CD4-positive, CD25-positive, alpha-beta regulatory T cell (primary cell): Measurements from ENCODE around the gene DIRAS3. TPM values are rescaled to one million over a fixed set of nuclear protein-coding genes. Genes with fewer than 3 reads are reported as not detected.
"Not testable (repeated sequence)": the region's sequence is repeated elsewhere in the genome, so short reads cannot be mapped to it uniquely, and the experiment has no call there.

Experiments used
- ATAC-seq, 2 donors: fragments of 150-1000 bp; cut with Tn5 transposase; one replicate each; pipeline ENCODE4 v1.10.0; 2021; ENCODE audit warnings: low read depth in 2 of 2, moderate number of reproducible peaks in 2 of 2, moderate library complexity in 1 of 2
- DNase-seq, 3 donors: peaks; one replicate each; pipeline versions ENCODE4 v3.0.0 to v3.0.0-alpha.2; 2012 to 2022; ENCODE audit warnings: mixed read lengths in 1 of 3
- H3K27ac ChIP-seq: one replicate; pipeline ENCODE4 v1.7.0; 2013; ENCODE audit warnings: mild to moderate bottlenecking, low read length; ENCODE audit not compliant: insufficient read depth, poor library complexity, severe bottlenecking
- H3K27me3 ChIP-seq: one replicate; pipeline ENCODE4 v1.7.0; 2013; ENCODE audit warnings: low read length; ENCODE audit not compliant: control insufficient read depth, insufficient read depth
- H3K36me3 ChIP-seq: one replicate; pipeline ENCODE4 v1.7.0; 2013; ENCODE audit warnings: mild to moderate bottlenecking, low read length, moderate library complexity; ENCODE audit not compliant: control insufficient read depth, insufficient read depth
- H3K4me1 ChIP-seq: 2 replicates; pipeline ENCODE4 v1.7.0; 2013; ENCODE audit warnings: mild to moderate bottlenecking, low read length; ENCODE audit not compliant: insufficient read depth, control insufficient read depth, poor library complexity, severe bottlenecking
- H3K4me3 ChIP-seq: one replicate; pipeline ENCODE4 v1.7.0; 2013; ENCODE audit warnings: low read depth, mild to moderate bottlenecking, low read length, moderate library complexity
- H3K9me3 ChIP-seq, 2 experiments: 1 replicate in 1 of 2; 2 replicates in 1 of 2; pipeline ENCODE4 v1.7.0; 2013; ENCODE audit warnings: low read length in 2 of 2, mild to moderate bottlenecking in 1 of 2, moderate library complexity in 1 of 2; ENCODE audit not compliant: control insufficient read depth in 2 of 2
- H3K27ac Mint-ChIP-seq, 3 donors: one replicate each; pipeline ENCODE4 v1.8.0; 2020 to 2022; ENCODE audit warnings: mild to moderate bottlenecking in 3 of 3, mixed read lengths in 3 of 3, moderate library complexity in 2 of 3
- H3K27me3 Mint-ChIP-seq: one replicate; pipeline ENCODE4 v1.8.0; 2022; ENCODE audit warnings: mild to moderate bottlenecking, mixed read lengths
- H3K36me3 Mint-ChIP-seq: one replicate; pipeline ENCODE4 v1.8.0; 2020; ENCODE audit warnings: mixed read lengths
- H3K4me1 Mint-ChIP-seq, 4 donors: one replicate each; pipeline ENCODE4 v1.8.0; 2020 to 2022; ENCODE audit warnings: mixed read lengths in 4 of 4, mild to moderate bottlenecking in 1 of 4
- H3K4me3 Mint-ChIP-seq, 4 donors: one replicate each; pipeline ENCODE4 v1.8.0; 2020 to 2022; ENCODE audit warnings: mild to moderate bottlenecking in 4 of 4, mixed read lengths in 4 of 4, moderate library complexity in 3 of 4
- H3K9me3 Mint-ChIP-seq, 7 donors: one replicate each; pipeline ENCODE4 v1.8.0; 2020 to 2022; ENCODE audit warnings: mixed read lengths in 7 of 7, mild to moderate bottlenecking in 3 of 7, moderate library complexity in 2 of 7
- polyA plus RNA-seq, 4 donors: library from polyadenylated mRNA; unstranded; fragments of 300-500 nt; fragmentation: Illumina TruSeq; gene quantifications; one replicate each; pipeline ENCODE4 v1.2.3, GENCODE V29; 2021
- total RNA-seq: library from RNA; stranded (reverse); gene quantifications from one replicate; pipeline ENCODE4 v1.2.3, GENCODE V29; 2022

Gene DIRAS3
- total and polyA plus RNA-seq, 5 donors from 2014 or later, result 0.11 to 0.46 (median 0.15) TPM; not detected in 2

DNA sequence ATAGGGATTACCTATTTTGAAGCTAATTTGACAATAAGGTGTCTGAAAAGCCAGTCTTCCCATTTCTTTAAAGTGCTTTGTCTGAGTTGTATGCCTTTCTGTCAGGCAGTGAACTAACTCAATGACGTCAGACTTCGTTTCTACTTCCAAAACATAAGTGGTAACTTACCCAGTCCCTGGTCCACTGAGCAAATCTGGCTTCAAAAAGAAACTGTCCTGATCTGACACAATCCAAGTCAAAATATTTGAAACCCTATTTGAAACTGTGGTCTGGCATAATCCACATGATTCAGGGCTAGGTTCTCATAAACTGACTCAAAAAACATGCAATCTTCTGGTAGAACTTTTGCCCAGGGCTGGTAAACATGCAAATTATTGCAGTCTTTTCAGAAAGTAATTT, 34.0 kb downstream of the DIRAS3 start:
- H3K36me3 ChIP-seq, result no peaks in the 10 kb centered on the region

DNA sequence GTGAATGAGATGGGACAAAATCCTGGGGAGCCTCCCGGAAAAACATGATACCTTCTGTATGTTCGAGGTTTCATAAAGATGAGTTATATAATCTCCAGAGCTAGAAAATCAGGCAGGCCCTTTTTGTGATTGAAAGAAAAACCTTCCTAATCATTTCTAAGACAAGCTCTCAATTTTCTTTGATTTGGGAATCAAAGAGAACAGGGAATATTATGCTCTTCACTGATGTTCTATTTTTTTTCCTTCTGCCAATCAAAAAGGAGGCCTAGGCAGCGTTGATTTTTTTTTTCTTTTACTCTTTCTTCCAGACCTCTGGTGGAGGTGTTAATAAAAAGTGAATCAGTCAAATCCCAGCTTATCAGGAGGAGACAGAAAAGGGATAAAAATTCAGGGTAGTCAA, 34.5 kb downstream of the DIRAS3 start:
- H3K4me1 ChIP-seq, result no peaks in the 10 kb centered on the region
- H3K4me3 Mint-ChIP-seq, result no peak overlapping the region
- no peaks in the 10 kb centered on the region for H3K36me3 Mint-ChIP-seq

More for the DNA sequence above, 34.0 kb downstream of the DIRAS3 start:
- Mint-ChIP-seq H3K4me1 (no peaks in the 10 kb centered on the region), H3K27me3 (no peaks in the 10 kb centered on the region), H3K27ac (no peak overlapping the region), H3K9me3 (peaks cover 0 to 5% (median 0%) of the 10 kb centered on the region in 7 donors), H3K4me3 (no peak overlapping the region), H3K36me3 (no peaks in the 10 kb centered on the region)
- no peak overlapping the region for H3K4me3 ChIP-seq
- H3K27ac ChIP-seq, result no peak overlapping the region
- DNase-seq (no peak), ATAC-seq (no peak)
- H3K9me3 ChIP-seq, result no peaks in the 10 kb centered on the region
- no peaks in the 10 kb centered on the region for H3K27me3 ChIP-seq
- H3K4me1 ChIP-seq, result no peaks in the 10 kb centered on the region

DNA sequence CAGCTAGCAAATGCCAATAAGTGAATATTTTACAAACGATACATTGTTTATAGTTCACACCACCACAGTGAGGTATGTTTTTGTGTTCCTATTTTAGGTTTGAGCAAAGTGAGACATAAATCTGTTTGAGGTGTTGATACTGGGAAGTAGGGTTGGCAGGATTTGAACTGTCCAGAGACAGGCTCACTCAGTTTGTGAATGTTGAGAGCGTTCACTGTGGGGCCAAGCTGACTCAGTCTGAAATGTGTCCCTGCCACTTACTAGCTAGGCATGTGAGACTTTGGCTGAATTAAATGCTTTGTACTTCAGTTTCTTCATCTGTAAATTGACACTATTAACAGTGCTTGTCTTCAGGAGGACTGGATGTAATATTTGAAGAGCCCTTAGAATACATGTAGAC, 35.1 kb downstream of the DIRAS3 start:
- Histone ChIP-seq H3K36me3 (no peaks in the 10 kb centered on the region), H3K4me3 (no peak overlapping the region), H3K27me3 (no peaks in the 10 kb centered on the region), H3K27ac (no peak overlapping the region), H3K9me3 (no peaks in the 10 kb centered on the region), H3K4me1 (no peaks in the 10 kb centered on the region)
- no peak for DNase-seq
- no peak overlapping the region for H3K27ac Mint-ChIP-seq
- no peak overlapping the region for H3K4me3 Mint-ChIP-seq
- peaks cover 0 to 5% (median 0%) of the 10 kb centered on the region in 7 donors for H3K9me3 Mint-ChIP-seq
- no peaks in the 10 kb centered on the region for H3K4me1 Mint-ChIP-seq
- no peaks in the 10 kb centered on the region for H3K27me3 Mint-ChIP-seq
- no peak for ATAC-seq
- no peaks in the 10 kb centered on the region for H3K36me3 Mint-ChIP-seq

More for the DNA sequence above, 34.5 kb downstream of the DIRAS3 start:
- Histone ChIP-seq H3K36me3 (no peaks in the 10 kb centered on the region), H3K9me3 (no peaks in the 10 kb centered on the region), H3K4me3 (no peak overlapping the region), H3K27ac (no peak overlapping the region), H3K27me3 (no peaks in the 10 kb centered on the region)
- DNase-seq, result no peak
- H3K27ac Mint-ChIP-seq, result no peak overlapping the region
- ATAC-seq, result no peak
- H3K9me3 Mint-ChIP-seq, result peaks cover 0 to 5% (median 0%) of the 10 kb centered on the region in 7 donors
- no peaks in the 10 kb centered on the region for H3K27me3 Mint-ChIP-seq
- no peaks in the 10 kb centered on the region for H3K4me1 Mint-ChIP-seq

DNA sequence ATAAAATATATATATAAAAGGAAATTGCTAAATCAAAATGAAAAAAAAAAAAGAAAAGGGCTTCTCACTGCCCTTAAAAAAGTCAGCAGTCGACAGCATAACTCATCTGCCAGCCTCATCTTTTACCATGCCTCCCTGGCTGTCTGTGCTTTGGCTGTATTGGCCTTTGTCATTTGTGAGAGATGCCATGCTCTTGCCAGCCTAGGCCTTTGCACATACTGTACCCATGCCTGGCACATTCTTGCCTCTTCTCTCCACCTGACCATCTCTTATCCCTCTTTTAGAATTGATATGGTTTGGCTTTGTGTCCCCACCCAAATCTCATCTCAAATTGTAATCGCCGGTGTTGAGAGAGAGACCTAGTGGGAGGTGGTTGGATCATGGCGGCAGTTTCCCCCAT, 37.1 kb downstream of the DIRAS3 start:
- ATAC-seq (no peak), DNase-seq (no peak)
- Histone ChIP-seq H3K9me3 (no peaks in the 10 kb centered on the region), H3K27ac (no peak overlapping the region), H3K36me3 (no peaks in the 10 kb centered on the region), H3K4me1 (no peaks in the 10 kb centered on the region), H3K27me3 (no peaks in the 10 kb centered on the region), H3K4me3 (no peak overlapping the region)
- H3K27ac Mint-ChIP-seq, result no peak overlapping the region
- no peaks in the 10 kb centered on the region for H3K4me1 Mint-ChIP-seq
- peaks cover 0 to 5% (median 0%) of the 10 kb centered on the region in 7 donors for H3K9me3 Mint-ChIP-seq
- H3K4me3 Mint-ChIP-seq, result no peak overlapping the region
- H3K36me3 Mint-ChIP-seq, result no peaks in the 10 kb centered on the region
- H3K27me3 Mint-ChIP-seq, result no peaks in the 10 kb centered on the region

DNA sequence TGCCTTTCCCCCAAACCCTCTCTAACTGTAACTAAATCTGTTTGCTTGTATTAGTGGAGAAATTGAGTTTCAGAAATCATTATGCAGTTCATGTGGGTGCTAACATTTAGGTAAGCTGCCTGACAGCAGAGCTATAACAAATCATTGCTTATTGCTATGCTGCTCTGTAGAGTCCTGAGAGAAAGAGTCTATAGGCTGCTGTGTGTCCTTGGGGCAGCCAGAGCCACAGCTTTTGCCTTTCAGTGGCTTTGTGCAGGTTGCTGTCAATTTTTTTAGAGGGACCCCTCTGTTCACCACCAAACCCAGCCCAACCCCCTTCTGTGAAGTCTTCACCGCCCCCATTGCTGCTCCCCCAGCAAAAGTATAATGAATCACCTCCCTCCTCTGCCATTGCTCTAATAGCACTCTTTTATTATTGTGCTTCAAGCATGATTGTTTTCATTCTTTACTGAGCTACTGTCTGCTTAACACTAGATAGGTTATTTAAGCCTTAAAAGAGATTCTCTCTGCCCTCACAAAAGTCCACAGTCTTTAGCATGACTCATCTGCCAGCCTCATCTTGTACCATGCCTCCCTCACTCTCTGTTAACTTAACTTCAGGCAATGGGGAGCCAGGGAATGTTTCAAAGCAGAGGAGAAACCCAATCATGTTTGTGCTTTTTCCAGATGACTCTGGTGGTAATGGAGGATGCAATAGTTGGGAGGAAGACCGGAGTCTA, 38.6 kb downstream of the DIRAS3 start:
- no peaks in the 10 kb centered on the region for H3K9me3 ChIP-seq
- no peak overlapping the region for H3K27ac Mint-ChIP-seq
- H3K27me3 Mint-ChIP-seq, result no peaks in the 10 kb centered on the region
- no peaks in the 10 kb centered on the region for H3K36me3 ChIP-seq
- H3K4me3 Mint-ChIP-seq, result no peak overlapping the region
- no peaks in the 10 kb centered on the region for H3K36me3 Mint-ChIP-seq
- no peaks in the 10 kb centered on the region for H3K4me1 ChIP-seq
- no peak overlapping the region for H3K4me3 ChIP-seq
- H3K27ac ChIP-seq, result no peak overlapping the region
- peaks cover 0 to 5% (median 0%) of the 10 kb centered on the region in 7 donors for H3K9me3 Mint-ChIP-seq
- DNase-seq, result no peak
- no peaks in the 10 kb centered on the region for H3K27me3 ChIP-seq
- no peaks in the 10 kb centered on the region for H3K4me1 Mint-ChIP-seq
- ATAC-seq, result no peak

DNA sequence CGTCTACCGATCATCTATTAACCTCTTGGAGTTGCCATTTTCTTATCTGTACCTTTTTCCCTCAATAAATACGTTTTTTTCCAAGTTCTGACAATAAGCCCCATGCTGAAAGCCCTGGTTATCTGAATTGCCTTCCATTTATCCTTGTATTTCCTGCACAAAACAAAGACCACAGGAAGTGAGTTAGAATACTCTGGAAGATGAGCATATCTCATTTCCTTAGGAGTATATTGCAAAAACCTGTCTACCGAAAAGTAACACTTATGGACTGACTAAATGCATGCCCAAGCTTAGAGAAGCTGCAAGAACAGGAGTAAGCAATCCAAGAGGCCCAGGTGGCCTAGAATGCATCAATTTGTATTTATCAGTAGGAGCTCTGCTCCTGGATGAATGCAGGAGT, 39.9 kb downstream of the DIRAS3 start:
- Histone ChIP-seq H3K27ac (no peak overlapping the region), H3K4me3 (no peak overlapping the region), H3K9me3 (no peaks in the 10 kb centered on the region), H3K27me3 (no peaks in the 10 kb centered on the region), H3K4me1 (no peaks in the 10 kb centered on the region), H3K36me3 (no peaks in the 10 kb centered on the region)
- Mint-ChIP-seq H3K4me1 (no peaks in the 10 kb centered on the region), H3K9me3 (peaks cover 0 to 11% (median 1%) of the 10 kb centered on the region in 7 donors), H3K36me3 (no peaks in the 10 kb centered on the region), H3K27ac (no peak overlapping the region), H3K27me3 (no peaks in the 10 kb centered on the region), H3K4me3 (no peak overlapping the region)
- no peak for ATAC-seq
- no peak for DNase-seq

DNA sequence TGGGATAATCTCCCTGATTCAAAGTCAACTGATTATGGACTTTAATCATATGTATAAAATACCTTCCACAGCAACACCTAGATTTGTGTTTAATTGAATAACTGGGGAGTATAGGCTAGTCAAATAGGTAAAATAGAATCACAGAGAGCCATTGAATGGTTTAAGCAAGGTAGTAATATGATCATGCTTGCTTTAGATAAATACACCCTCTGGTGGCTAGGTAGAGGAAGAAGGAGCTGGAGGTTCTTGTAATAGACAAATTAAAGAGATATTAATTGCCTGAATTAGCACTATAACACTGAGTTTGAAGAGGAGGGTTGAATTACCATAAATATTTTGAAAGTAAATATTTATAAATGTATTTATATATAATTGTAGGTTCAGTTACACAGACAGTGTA, 40.3 kb downstream of the DIRAS3 start:
- DNase-seq, result no peak
- no peaks in the 10 kb centered on the region for H3K4me1 Mint-ChIP-seq
- H3K27ac Mint-ChIP-seq, result no peak overlapping the region
- no peaks in the 10 kb centered on the region for H3K4me1 ChIP-seq
- H3K4me3 ChIP-seq, result no peak overlapping the region
- no peaks in the 10 kb centered on the region for H3K27me3 Mint-ChIP-seq
- no peak overlapping the region for H3K27ac ChIP-seq
- no peaks in the 10 kb centered on the region for H3K36me3 Mint-ChIP-seq
- H3K27me3 ChIP-seq, result no peaks in the 10 kb centered on the region
- ATAC-seq, result no peak
- no peaks in the 10 kb centered on the region for H3K36me3 ChIP-seq
- H3K4me3 Mint-ChIP-seq, result no peak overlapping the region
- peaks cover 0 to 11% (median 1%) of the 10 kb centered on the region in 7 donors for H3K9me3 Mint-ChIP-seq
- no peaks in the 10 kb centered on the region for H3K9me3 ChIP-seq

DNA sequence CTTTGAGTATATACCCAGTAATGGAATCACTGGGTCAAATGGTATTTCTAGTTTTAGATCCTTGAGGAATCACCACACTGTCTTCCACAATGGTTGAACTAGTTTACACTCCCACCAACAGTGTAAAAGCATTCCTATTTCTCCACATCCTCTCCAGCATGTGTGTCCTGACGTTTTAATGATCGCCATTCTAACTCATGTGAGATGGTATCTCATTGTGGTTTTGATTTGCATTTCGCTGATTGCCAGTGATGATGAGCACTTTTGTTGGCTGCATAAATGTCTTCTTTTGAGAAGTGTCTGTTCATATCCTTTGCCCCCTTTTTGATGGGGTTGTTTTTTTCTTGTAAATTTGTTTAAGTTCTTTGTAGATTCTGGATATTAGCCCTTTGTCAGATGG, 46.8 kb downstream of the DIRAS3 start:
- ATAC-seq, H3K4me3 ChIP-seq, H3K27me3 ChIP-seq, H3K4me1 Mint-ChIP-seq, H3K4me1 ChIP-seq, H3K27ac Mint-ChIP-seq, H3K27ac ChIP-seq, H3K4me3 Mint-ChIP-seq, DNase-seq, H3K27me3 Mint-ChIP-seq, H3K36me3 ChIP-seq, H3K36me3 Mint-ChIP-seq: not testable (repeated sequence)
- peaks cover 6 to 19% (median 7%) of the 10 kb centered on the region in 7 donors for H3K9me3 Mint-ChIP-seq
- peaks cover 3 to 16% of the 10 kb centered on the region in 2 experiments for H3K9me3 ChIP-seq
